Suprapubic skin (tissue), 3 donors: Measurements from ENCODE around the gene DNAJC4.

Experiments
- POLR2A ChIP-seq, 2 donors: fragments of 450-650 bp; IDR thresholded peaks; one replicate each; pipeline ENCODE4 v1.6.1; 2017; ENCODE audit warnings: antibody characterized with exemption in 2 of 2, mild to moderate bottlenecking in 2 of 2, moderate library complexity in 2 of 2
- TF ChIP-seq, protein P1 (sequence below), 2 donors: fragments of 200-600 bp in 1 of 2; fragments of 450-650 bp in 1 of 2; sonication (generic) in 1 of 2; IDR thresholded peaks; one replicate each; pipeline ENCODE4 v1.5.1; 2016 to 2019; ENCODE audit warnings: antibody characterized with exemption in 2 of 2, mild to moderate bottlenecking in 1 of 2, moderate library complexity in 1 of 2

- TF ChIP-seq POLR2A (IDR thresholded peaks at IDR 0.05), result no peak
- TF ChIP-seq, protein P1, sequence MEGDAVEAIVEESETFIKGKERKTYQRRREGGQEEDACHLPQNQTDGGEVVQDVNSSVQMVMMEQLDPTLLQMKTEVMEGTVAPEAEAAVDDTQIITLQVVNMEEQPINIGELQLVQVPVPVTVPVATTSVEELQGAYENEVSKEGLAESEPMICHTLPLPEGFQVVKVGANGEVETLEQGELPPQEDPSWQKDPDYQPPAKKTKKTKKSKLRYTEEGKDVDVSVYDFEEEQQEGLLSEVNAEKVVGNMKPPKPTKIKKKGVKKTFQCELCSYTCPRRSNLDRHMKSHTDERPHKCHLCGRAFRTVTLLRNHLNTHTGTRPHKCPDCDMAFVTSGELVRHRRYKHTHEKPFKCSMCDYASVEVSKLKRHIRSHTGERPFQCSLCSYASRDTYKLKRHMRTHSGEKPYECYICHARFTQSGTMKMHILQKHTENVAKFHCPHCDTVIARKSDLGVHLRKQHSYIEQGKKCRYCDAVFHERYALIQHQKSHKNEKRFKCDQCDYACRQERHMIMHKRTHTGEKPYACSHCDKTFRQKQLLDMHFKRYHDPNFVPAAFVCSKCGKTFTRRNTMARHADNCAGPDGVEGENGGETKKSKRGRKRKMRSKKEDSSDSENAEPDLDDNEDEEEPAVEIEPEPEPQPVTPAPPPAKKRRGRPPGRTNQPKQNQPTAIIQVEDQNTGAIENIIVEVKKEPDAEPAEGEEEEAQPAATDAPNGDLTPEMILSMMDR (IDR thresholded peaks at IDR 0.05), result no peak
Measured at GRCh38 chr11:64208086-64208795, 22.1 kb upstream of the DNAJC4 start.
